Esophagus muscularis mucosa (tissue), 4 donors: ENCODE data around the gene MAEA. TPM values are rescaled to one million over a fixed set of nuclear protein-coding genes. Genes with fewer than 3 reads are reported as not detected.

ENCODE experiments used
- DNase-seq: peaks from one replicate; pipeline ENCODE4 v3.0.0-alpha.2; 2017; ENCODE audit errors: extremely low spot score
- H3K27ac ChIP-seq, 4 donors: fragments of 200-600 bp; sonication (generic); replicated peaks in 1 of 4; 1 replicate in 3 of 4; 2 replicates in 1 of 4; pipeline ENCODE4 v1.5.1; 2016 to 2019; ENCODE audit warnings: mild to moderate bottlenecking in 1 of 4
- H3K27me3 ChIP-seq, 4 donors: fragments of 200-600 bp; sonication (generic); one replicate each; pipeline versions ENCODE4 v1.5.1 to v1.6.0; 2016 to 2019
- H3K36me3 ChIP-seq, 4 donors: fragments of 200-600 bp; sonication (generic); one replicate each; pipeline ENCODE4 v1.5.1; 2016 to 2019
- H3K4me1 ChIP-seq, 4 donors: fragments of 200-600 bp; sonication (generic); one replicate each; pipeline ENCODE4 v1.5.1; 2016 to 2019
- H3K4me3 ChIP-seq, 4 donors: fragments of 200-600 bp; sonication (generic); 1 replicate in 2 of 4; 2 replicates in 2 of 4; pipeline ENCODE4 v1.5.1; 2016 to 2019; ENCODE audit warnings: mild to moderate bottlenecking in 4 of 4, moderate library complexity in 1 of 4
- H3K9me3 ChIP-seq, 4 donors: fragments of 200-600 bp; sonication (generic); 1 replicate in 3 of 4; 2 replicates in 1 of 4; pipeline ENCODE4 v1.5.1; 2016 to 2019
- EP300 ChIP-seq: sonication (generic); formaldehyde crosslinking; IDR thresholded peaks from one replicate; pipeline ENCODE4 v1.6.1; 2017; ENCODE audit warnings: antibody characterized with exemption
- POLR2A ChIP-seq: fragments of 450-650 bp; IDR thresholded peaks from one replicate; pipeline ENCODE4 v1.6.1; 2017; ENCODE audit warnings: antibody characterized with exemption, moderate library complexity, mild to moderate bottlenecking, low read depth
- POLR2AphosphoS5 ChIP-seq, 2 donors: sonication (generic); formaldehyde crosslinking; IDR thresholded peaks; one replicate each; pipeline ENCODE4 v1.6.1; 2017; ENCODE audit warnings: antibody characterized with exemption in 2 of 2
- WGBS: methylation state at CpG from one replicate; pipeline ENCODE4 v1.1.5; 2018; 5-methylcytosine and 5-hydroxymethylcytosine counted together
- intact Hi-C: fragments of 100-400 bp; cut with DNase I; formaldehyde crosslinking; loops from one replicate; pipeline ENCODE4 v1.15.1; 2023
- total RNA-seq, 4 donors: library from RNA; depleted of rRNA; stranded (reverse); fragments of >200 nt; gene quantifications; one replicate each; pipeline versions ENCODE4 v1.1.0 to v1.2.1, GENCODE V29; 2016
- TF ChIP-seq, protein P1 (sequence below), 3 experiments: fragments of 200-600 bp in 2 of 3; fragments of 450-650 bp in 1 of 3; sonication (generic) in 2 of 3; IDR thresholded peaks; one replicate each; pipeline ENCODE4 v1.5.1; 2017 to 2019; ENCODE audit warnings: antibody characterized with exemption in 3 of 3, mild to moderate bottlenecking in 2 of 3, moderate library complexity in 1 of 3

The MAEA gene
- total RNA-seq, 4 donors from 2014 or later: 54.5 to 63.1 (median 59.8) TPM

- TF ChIP-seq EP300: no peak
- no peak for TF ChIP-seq POLR2AphosphoS5 (IDR thresholded peaks at IDR 0.05)
- no peak for TF ChIP-seq POLR2A
- TF ChIP-seq, protein P1, sequence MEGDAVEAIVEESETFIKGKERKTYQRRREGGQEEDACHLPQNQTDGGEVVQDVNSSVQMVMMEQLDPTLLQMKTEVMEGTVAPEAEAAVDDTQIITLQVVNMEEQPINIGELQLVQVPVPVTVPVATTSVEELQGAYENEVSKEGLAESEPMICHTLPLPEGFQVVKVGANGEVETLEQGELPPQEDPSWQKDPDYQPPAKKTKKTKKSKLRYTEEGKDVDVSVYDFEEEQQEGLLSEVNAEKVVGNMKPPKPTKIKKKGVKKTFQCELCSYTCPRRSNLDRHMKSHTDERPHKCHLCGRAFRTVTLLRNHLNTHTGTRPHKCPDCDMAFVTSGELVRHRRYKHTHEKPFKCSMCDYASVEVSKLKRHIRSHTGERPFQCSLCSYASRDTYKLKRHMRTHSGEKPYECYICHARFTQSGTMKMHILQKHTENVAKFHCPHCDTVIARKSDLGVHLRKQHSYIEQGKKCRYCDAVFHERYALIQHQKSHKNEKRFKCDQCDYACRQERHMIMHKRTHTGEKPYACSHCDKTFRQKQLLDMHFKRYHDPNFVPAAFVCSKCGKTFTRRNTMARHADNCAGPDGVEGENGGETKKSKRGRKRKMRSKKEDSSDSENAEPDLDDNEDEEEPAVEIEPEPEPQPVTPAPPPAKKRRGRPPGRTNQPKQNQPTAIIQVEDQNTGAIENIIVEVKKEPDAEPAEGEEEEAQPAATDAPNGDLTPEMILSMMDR (IDR thresholded peaks at IDR 0.05): no peak
- Histone ChIP-seq H3K27ac (peak overlapping the region; percentile 91 to 99 (median 98)), H3K36me3 (peaks cover 0 to 6% (median 2%) of the 10 kb centered on the region in 4 donors), H3K9me3 (no peaks in the 10 kb centered on the region), H3K4me3 (peak overlapping the region; percentile 73 to 97 (median 82)), H3K4me1 (peaks cover 66 to 75% (median 67%) of the 10 kb centered on the region in 4 donors), H3K27me3 (no peaks in the 10 kb centered on the region)
- intact Hi-C loops: loop anchor here (2.0 to 5.0 kb wide), 3 partner anchors 41 to 99 kb away; partner anchors contain the start of gene UVSSA
- DNase-seq: no peak
- WGBS: 1% methylated on average over 16 of the region's 40 CpGs
These were observed 41.8 kb upstream of the MAEA start for GRCh38 chr4:1247864-1248244.

DNA sequence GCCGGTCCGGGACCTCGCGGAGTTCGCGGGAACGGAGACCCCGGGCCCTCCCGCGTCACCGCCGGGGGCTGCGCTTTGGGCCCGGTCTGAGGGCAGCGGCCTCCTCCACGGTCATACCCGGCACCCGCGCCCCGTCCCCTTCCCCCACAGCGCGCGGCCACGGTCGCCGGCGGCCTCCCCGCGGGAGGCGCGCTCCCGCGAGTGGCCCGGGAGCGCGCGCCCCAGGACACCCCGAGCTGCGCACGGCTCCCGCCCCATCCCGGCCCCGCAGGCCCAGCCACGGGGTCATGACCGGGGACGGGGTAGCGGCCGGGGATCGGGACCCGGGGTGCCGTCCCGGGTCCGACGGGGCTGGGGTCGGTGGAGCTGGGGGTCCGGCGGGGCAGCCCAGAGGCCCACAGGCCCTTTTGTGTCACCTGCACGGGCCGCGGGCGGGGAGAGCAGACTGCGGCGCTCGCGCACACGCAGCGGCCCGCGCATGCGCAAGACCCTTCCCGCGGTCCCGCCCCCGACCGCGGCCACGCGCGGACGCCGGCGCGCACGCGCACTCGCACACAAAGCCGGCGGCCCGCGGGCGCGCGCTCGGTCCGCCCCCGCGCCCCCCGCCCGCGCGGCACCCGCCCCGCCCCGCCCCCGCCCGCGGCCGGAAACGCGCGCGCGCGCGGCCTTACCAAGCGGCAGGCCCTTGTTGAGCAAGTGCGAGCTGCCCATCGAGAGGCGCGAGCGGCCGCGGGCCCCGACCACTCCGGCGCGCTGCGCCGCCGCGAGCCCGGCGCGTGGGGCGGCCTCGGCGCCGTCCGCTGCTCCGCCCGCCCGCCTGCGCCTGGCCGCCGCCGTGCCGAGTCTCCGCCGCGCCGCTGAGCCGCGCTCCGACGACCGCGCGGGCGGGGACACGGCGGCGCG is 41.2 kb upstream of the MAEA start, which contains the start of gene CTBP1:
TSS of gene CTBP1 (minus strand) at position 886 of the 903 bp plus-strand sequence. CDS start 7,799 bp downstream, outside the sequence.
- TF ChIP-seq EP300 (no peak), POLR2AphosphoS5 (IDR thresholded peaks at IDR 0.05) (peak in 1 of 2 donors; percentile 80), POLR2A (peak; percentile 33)
- TF ChIP-seq, protein P1 (IDR thresholded peaks at IDR 0.05): no peak
- H3K27me3 ChIP-seq: no peaks in the 10 kb centered on the region
- H3K4me3 ChIP-seq: peak within 1 kb of the TSS; percentile 73 to 97 (median 82)
- no peaks in the 10 kb centered on the region for H3K9me3 ChIP-seq
- peaks cover 60 to 75% (median 62%) of the 10 kb centered on the region in 4 donors for H3K4me1 ChIP-seq
- DNase-seq: no peak
- peaks cover 0 to 6% (median 2%) of the 10 kb centered on the region in 4 donors for H3K36me3 ChIP-seq
- intact Hi-C loops: loop anchor here (2.0 to 5.0 kb wide), 2 partner anchors 41 to 98 kb away; partner anchors contain the start of gene UVSSA
- H3K27ac ChIP-seq: peak within 1 kb of the TSS; percentile 91 to 99 (median 98)
- no CpG with 5 or more reads among the region's 163 CpGs for WGBS

DNA sequence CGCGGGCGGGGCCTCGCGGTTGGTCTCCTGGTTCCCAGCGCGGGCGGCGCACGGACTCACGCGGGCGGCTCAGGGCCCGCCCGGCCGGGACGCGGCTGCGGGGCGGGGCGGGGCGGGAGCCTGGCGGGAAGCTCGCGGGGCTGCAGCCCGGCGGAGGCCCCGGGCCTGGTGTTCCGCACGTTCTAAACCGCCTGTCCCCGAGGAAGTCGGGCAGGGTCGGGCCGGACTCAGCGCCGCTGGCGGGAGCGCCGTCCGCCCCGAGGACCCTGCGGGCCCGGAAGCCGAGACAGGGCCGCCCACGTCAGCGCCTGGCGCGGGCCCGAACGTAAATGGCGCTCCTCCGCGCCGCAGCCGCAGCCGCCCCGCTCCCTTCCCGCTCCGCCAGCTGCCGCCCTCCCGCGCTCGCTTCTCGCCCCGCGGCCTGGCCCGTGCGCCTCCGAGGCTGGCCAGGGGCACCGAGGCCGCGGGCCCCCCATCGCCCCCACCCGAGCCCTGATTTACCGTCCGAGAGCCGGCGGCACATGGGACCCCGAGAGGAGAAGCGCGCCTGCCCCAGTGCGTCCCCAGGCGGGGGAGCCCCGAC is 40.5 kb upstream of the MAEA start:
- peak overlapping the region; percentile 91 to 99 (median 96) for H3K27ac ChIP-seq
- H3K9me3 ChIP-seq: no peaks in the 10 kb centered on the region
- TF ChIP-seq POLR2AphosphoS5 (IDR thresholded peaks at IDR 0.05) (peak in 1 of 2 donors; percentile 39), POLR2A (no peak), EP300 (no peak)
- H3K4me3 ChIP-seq: peak overlapping the region; percentile 73 to 97 (median 80)
- no CpG with 5 or more reads among the region's 86 CpGs for WGBS
- peaks cover 52 to 68% (median 55%) of the 10 kb centered on the region in 4 donors for H3K4me1 ChIP-seq
- peak; percentile 93 for DNase-seq
- no peaks in the 10 kb centered on the region for H3K27me3 ChIP-seq
- intact Hi-C loops: loop anchor here (2.0 to 5.0 kb wide), 2 partner anchors 42 to 98 kb away; partner anchors contain the start of gene UVSSA
- H3K36me3 ChIP-seq: peaks cover 0 to 6% (median 2%) of the 10 kb centered on the region in 4 donors

DNA sequence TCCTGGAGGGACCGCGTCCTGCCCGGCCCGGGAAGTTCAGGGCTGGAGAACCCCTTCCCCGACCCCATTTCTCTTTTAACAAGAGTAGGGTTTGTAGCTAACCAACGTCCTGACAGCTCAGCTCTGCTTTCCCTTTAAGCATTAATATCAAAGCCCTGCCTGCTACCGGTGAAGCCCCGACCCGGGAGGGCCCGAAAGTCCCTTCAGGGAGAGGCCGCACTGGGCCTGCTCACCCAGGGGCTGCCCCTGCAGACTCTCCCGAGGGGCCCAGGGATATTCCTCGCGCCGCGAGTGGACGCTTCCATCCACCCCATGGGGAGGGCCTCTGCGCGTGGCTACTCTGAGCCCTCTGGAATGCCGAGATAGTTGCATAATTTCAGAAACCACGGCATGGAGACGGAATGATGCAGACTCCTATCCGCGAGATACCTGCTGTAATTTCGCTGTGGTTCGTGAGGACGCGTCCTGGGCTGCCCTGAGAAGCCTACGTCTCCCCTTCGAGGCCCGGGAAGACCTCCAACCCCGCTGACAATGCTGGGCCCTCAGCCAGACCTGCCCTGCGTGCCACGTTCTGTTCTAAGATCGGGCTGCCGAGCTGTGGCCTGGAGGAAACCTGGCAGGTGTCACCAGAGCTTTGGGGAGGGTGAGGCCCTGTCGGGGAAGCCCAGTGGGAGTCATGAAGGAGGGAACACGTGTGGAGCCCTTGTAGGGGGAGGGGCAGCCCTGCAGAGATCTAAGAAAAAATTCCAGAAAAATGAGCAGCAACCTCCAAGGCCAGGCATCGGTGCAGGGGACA is 39.8 kb upstream of the MAEA start:
- TF ChIP-seq EP300 (no peak), POLR2AphosphoS5 (IDR thresholded peaks at IDR 0.05) (peak; percentile 31 to 58)
- no peaks in the 10 kb centered on the region for H3K27me3 ChIP-seq
- H3K27ac ChIP-seq: peak overlapping the region; percentile 91 to 99 (median 96)
- peaks cover 45 to 61% (median 48%) of the 10 kb centered on the region in 4 donors for H3K4me1 ChIP-seq
- 34% methylated on average over 11 of the region's 39 CpGs for WGBS
- H3K4me3 ChIP-seq: peak overlapping the region; percentile 73 to 97 (median 80)
- DNase-seq: no peak
- no peaks in the 10 kb centered on the region for H3K9me3 ChIP-seq
- H3K36me3 ChIP-seq: peaks cover 0 to 6% (median 2%) of the 10 kb centered on the region in 4 donors
- intact Hi-C loops: loop anchor here (2.0 to 5.0 kb wide), 3 partner anchors 43 to 97 kb away; partner anchors contain the start of gene UVSSA

- intact Hi-C loops: loop anchor here (5.0 kb wide), 1 partner anchor 57 kb away; no protein-coding TSS in a partner anchor
- no peaks in the 10 kb centered on the region for H3K27me3 ChIP-seq
- H3K4me3 ChIP-seq: peak overlapping the region; percentile 73 to 97 (median 80)
- H3K36me3 ChIP-seq: peaks cover 0 to 6% (median 2%) of the 10 kb centered on the region in 4 donors
- WGBS: 95% methylated on average over 4 of the region's 7 CpGs
- no peaks in the 10 kb centered on the region for H3K9me3 ChIP-seq
- no peak for DNase-seq
- H3K4me1 ChIP-seq: peaks cover 40 to 55% (median 43%) of the 10 kb centered on the region in 4 donors
- peak overlapping the region; percentile 91 to 99 (median 96) for H3K27ac ChIP-seq
- TF ChIP-seq POLR2AphosphoS5 (IDR thresholded peaks at IDR 0.05): no peak
- no peak for TF ChIP-seq POLR2A
- TF ChIP-seq EP300: no peak
- TF ChIP-seq, protein P1 (IDR thresholded peaks at IDR 0.05): no peak
These were observed 39.2 kb upstream of the MAEA start for GRCh38 chr4:1250527-1250812.
